ENCODE results near the gene KCNK10. TPM values are rescaled to one million over a fixed set of nuclear protein-coding genes. Genes with fewer than 3 reads are reported as not detected.

KCNK10 gene
- total and polyA plus RNA-seq, 2 experiments from 2014 or later, result 1.6 to 1.7 TPM

DNA sequence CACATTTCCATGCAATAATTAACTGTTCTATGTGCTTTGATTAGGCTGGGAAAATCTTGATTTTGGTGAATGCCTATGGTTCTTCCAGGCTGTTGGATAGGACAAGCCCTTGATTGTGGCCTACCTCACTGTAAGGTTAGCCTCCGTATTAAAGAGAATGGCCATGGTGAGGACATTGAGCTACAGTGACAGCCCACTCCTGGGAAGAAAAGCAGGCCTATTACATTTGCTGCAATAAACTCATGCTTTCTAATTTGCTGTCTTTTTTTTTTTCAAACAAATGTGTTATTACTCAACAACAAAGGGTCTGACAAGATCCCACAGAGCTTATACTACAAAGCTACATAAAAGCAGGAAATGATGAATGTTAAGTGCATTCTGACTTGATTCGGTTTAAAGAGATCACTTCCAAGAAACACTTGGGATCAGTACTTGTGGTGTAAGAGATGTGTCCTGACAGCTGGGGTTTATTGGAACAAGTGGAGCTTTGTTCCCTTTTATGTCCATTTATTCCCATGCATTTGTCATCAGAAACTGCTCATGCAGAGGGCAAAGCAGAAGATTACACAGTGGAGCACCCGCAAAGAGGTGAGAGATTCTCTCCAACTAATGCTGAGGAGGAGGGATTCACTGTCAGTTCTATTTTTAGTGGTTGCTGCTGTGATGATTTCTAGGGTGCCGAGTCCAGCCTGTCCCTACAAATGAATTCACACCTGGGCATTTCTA is 29.1 kb upstream of the KCNK10 start:
- Histone ChIP-seq H3K79me2 (no peaks in the 10 kb centered on the region), H3K27ac (no peak overlapping the region), H3K27me3 (no peaks in the 10 kb centered on the region), H4K20me1 (ENCODE audit: insufficient read depth, poor library complexity, severe bottlenecking) (no peaks in the 10 kb centered on the region), H3K9me2 (replicated peaks; ENCODE audit: insufficient read depth) (no peaks in the 10 kb centered on the region), H3K36me3 (replicated peaks; ENCODE audit: insufficient read depth, low read depth) (no peaks in the 10 kb centered on the region), H3K9me3 (ENCODE audit: low read depth) (no peaks in the 10 kb centered on the region), H3K4me2 (no peak overlapping the region), H2AFZ (no peak overlapping the region), H3K4me1 (ENCODE audit: insufficient read depth) (no peaks in the 10 kb centered on the region), H3K4me3 (no peak overlapping the region)
- no peak for TF ChIP-seq EZH2 (IDR thresholded peaks at IDR 0.05; ENCODE audit: borderline replicate concordance)
- TF ChIP-seq EZH2phosphoT487 (IDR thresholded peaks at IDR 0.05; ENCODE audit: low read depth, severe bottlenecking, unreplicated experiment), result no peak
- TF ChIP-seq CTCF (IDR thresholded peaks at IDR 0.05; ENCODE audit: poor library complexity), result no peak
- DNase-seq (ENCODE audit: low spot score), result no peak
- 48% methylated on average over 4 of the region's 4 CpGs for WGBS (ENCODE audit: low lambda C conversion rate, missing lambda C conversion rate)

- DNase-seq (ENCODE audit: low spot score), result no peak
Measured at GRCh38 chr14:88348546-88348945, 25.5 kb upstream of the KCNK10 start.

GRCh38 chr14:88346048-88346639 is 23.1 kb upstream of the KCNK10 start:
- TF ChIP-seq CTCF (IDR thresholded peaks at IDR 0.05; ENCODE audit: poor library complexity), result no peak
- no peak for TF ChIP-seq EZH2phosphoT487 (IDR thresholded peaks at IDR 0.05; ENCODE audit: low read depth, severe bottlenecking, unreplicated experiment)
- no peak for TF ChIP-seq EZH2 (IDR thresholded peaks at IDR 0.05; ENCODE audit: borderline replicate concordance)
- DNase-seq (ENCODE audit: low spot score), result peak; percentile 36
- no peaks in the 10 kb centered on the region for H3K4me1 ChIP-seq (ENCODE audit: insufficient read depth)
- no peaks in the 10 kb centered on the region for H3K9me3 ChIP-seq (ENCODE audit: low read depth)
- H3K4me2 ChIP-seq, result peak overlapping the region; percentile 9
- WGBS (ENCODE audit: low lambda C conversion rate, missing lambda C conversion rate), result 49% methylated on average over 5 of the region's 5 CpGs
- H4K20me1 ChIP-seq (ENCODE audit: insufficient read depth, poor library complexity, severe bottlenecking), result no peaks in the 10 kb centered on the region
- H3K4me3 ChIP-seq, result no peak overlapping the region
- no peaks in the 10 kb centered on the region for H3K9me2 ChIP-seq (replicated peaks; ENCODE audit: insufficient read depth)
- H3K79me2 ChIP-seq, result no peaks in the 10 kb centered on the region
- H2AFZ ChIP-seq, result no peak overlapping the region
- no peaks in the 10 kb centered on the region for H3K27me3 ChIP-seq
- H3K27ac ChIP-seq, result no peak overlapping the region
- no peaks in the 10 kb centered on the region for H3K36me3 ChIP-seq (replicated peaks; ENCODE audit: insufficient read depth, low read depth)

More at GRCh38 chr14:88348546-88348945, 25.5 kb upstream of the KCNK10 start:
- no peaks in the 10 kb centered on the region for H3K27me3 ChIP-seq
- no peak overlapping the region for H3K27ac ChIP-seq
- H2AFZ ChIP-seq, result no peak overlapping the region
- H3K79me2 ChIP-seq, result no peaks in the 10 kb centered on the region
- TF ChIP-seq CTCF (IDR thresholded peaks at IDR 0.05; ENCODE audit: poor library complexity) (no peak), EZH2 (IDR thresholded peaks at IDR 0.05; ENCODE audit: borderline replicate concordance) (no peak), EZH2phosphoT487 (IDR thresholded peaks at IDR 0.05; ENCODE audit: low read depth, severe bottlenecking, unreplicated experiment) (no peak)
- no peaks in the 10 kb centered on the region for H3K4me1 ChIP-seq (ENCODE audit: insufficient read depth)
- H3K9me3 ChIP-seq (ENCODE audit: low read depth), result no peaks in the 10 kb centered on the region
- H3K36me3 ChIP-seq (replicated peaks; ENCODE audit: insufficient read depth, low read depth), result no peaks in the 10 kb centered on the region
- no peak overlapping the region for H3K4me3 ChIP-seq
- no peak overlapping the region for H3K4me2 ChIP-seq
- 79% methylated on average over 3 of the region's 3 CpGs for WGBS (ENCODE audit: low lambda C conversion rate, missing lambda C conversion rate)
- H4K20me1 ChIP-seq (ENCODE audit: insufficient read depth, poor library complexity, severe bottlenecking), result no peaks in the 10 kb centered on the region
- no peaks in the 10 kb centered on the region for H3K9me2 ChIP-seq (replicated peaks; ENCODE audit: insufficient read depth)
